Activated T-cell treated with anti-CD3 and anti-CD28 coated beads for 24 hours (primary cell): ENCODE data around the gene SIGLEC15.
A peak's percentile ranks its signal among the peaks of the same experiment; 100 is the strongest.
"Not testable (repeated sequence)": the region's sequence is repeated elsewhere in the genome, so short reads cannot be mapped to it uniquely, and the experiment has no call there.

Source experiments
- DNase-seq: peaks from one replicate; pipeline ENCODE4 v3.0.0-alpha.2; 2020; ENCODE audit warnings: low read depth

SIGLEC15 gene

GRCh38 chr18:45844938-45845337, 19.5 kb downstream of the SIGLEC15 start:
- no peak for DNase-seq

DNA sequence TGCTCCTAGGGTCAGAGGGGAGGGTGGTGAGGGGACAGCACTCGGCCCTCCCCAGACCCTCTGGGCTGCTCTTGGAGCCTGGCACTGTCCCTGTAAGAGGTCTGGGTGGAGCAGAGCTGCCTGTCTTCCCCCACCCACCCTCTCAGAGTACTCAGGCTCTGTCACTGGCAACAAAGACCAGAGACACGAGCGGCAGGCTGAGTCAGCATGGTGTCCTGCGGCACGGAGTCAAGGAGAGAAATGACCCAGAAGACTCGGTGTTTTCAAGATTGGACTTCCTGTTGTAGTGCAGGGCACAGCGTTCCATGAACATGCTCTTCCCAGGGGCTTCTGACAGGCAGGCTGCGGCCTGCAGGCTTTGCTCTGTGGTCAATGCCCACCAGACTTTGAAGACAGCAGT, 19.9 kb downstream of the SIGLEC15 start:
- DNase-seq, result no peak

- no peak for DNase-seq
Observed at GRCh38 chr18:45847119-45847518, 21.6 kb downstream of the SIGLEC15 start.

GRCh38 chr18:45848643-45849042, 23.2 kb downstream of the SIGLEC15 start:
- DNase-seq, result not testable (repeated sequence)

DNA sequence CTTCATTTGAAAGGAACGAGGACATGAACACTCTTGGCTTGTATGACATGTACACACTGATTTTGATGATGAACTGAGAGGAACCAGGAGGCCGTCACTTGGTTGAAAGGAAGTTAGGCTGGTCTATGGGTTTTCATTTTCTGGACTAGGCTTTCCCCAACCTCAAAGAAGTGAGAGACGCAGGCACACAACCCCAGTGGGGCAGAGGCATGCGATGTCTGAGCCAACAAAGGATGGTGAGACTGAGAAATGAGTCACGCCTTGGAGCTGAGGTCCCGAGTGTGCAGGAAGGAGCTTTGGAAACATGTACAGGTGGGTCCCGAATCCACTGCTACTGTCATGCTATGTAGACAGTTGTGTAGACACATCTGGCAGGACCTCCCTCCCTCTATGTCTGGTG, 24.1 kb downstream of the SIGLEC15 start:
- DNase-seq, result no peak

DNA sequence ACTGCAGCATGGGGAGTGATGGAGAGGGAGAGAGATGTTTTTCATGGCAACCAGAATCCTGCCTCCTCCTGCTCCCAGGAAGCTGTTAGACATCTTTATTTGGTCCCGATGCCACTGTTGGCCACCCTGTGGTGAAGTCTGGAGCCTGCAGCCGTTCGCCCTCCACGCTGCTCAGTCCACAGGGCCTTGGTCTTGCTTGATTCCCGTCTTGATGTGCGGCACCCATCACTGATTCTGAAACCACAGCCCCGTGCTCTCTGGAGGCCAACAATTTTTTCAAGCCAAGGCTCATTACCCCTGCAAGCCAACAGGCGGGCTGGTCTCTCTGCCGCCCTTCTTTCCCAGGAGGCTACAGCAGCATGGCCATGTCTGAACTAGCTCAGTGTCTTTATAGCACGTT, 24.5 kb downstream of the SIGLEC15 start:
- no peak for DNase-seq

DNA sequence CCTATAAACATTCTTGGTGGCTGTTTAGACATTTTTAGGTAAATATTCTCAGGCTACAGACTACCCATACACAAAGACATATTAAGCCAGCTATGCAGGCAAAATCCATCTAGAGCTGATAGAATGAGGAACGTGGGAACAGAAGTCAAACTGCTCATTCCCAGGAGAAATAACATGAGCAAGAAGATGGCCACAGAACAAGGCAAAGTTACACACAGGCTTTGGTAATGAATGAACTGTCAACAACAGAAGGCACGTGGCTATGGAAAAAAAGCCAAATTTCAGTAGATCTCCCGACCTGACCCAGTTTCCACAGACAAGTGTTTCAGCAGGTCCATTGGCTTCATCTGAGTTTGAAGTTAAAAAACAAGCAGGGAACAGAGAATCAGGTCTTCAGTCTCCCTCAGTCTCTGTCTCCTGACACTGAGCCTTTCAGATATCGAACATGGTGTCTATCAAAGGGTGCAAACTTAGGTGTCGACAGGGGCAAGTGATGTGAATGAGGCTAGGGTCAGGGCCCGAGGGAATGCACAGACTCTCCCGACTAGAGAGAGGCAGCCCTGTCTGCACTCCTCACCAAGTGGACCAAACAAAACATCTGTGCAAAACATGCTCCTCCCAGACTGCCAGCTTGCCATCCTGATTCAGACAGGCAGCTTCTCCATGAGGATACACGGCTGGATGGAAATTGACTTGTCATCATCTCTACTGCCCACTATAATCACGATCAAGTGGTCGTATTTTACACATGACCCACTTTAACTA, 25.9 kb downstream of the SIGLEC15 start:
- no peak for DNase-seq

GRCh38 chr18:45852631-45853030, 27.2 kb downstream of the SIGLEC15 start:
- no peak for DNase-seq

- no peak for DNase-seq
Observed at GRCh38 chr18:45854036-45854586, 28.6 kb downstream of the SIGLEC15 start.

DNA sequence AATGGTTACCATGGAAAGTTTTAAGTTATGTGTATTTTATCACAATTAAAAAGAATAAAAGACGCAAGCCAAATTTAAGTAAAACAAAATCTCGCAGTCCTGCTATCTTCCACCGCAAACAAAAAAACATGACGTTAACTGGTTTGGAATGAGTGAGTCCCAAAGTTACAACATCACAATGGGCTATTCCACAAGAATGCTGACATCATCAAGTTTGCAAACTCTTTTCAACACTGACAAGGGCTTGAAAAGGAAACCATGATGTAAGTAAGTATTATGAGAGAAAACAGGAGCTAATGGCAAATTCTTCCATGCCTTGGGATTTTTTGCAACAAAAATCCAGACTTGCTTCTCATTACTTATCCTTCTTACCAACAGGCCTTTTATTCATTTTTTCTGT, 31.1 kb downstream of the SIGLEC15 start:
- no peak for DNase-seq

GRCh38 chr18:45859334-45859733, 33.9 kb downstream of the SIGLEC15 start:
- DNase-seq, result no peak

GRCh38 chr18:45860492-45860891, 35.0 kb downstream of the SIGLEC15 start:
- no peak for DNase-seq

DNA sequence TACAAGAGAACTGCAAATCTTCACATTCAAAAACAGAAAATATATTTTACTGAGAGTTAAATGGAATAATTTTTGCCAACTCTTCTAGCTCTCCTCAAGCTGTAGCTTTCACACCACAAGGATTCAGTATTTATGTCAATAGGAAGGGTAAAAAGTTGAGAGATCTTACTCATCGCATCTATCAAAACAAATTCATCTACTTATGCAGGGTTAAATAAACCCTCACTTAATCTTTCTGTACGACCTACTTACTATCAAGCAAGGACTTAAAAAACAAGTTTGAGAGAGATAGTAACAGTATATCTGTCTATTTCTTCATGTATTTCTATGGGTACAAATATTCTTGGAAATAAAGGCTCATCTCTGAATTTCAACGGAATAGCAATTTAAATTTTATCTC, 35.5 kb downstream of the SIGLEC15 start:
- no peak for DNase-seq

DNA sequence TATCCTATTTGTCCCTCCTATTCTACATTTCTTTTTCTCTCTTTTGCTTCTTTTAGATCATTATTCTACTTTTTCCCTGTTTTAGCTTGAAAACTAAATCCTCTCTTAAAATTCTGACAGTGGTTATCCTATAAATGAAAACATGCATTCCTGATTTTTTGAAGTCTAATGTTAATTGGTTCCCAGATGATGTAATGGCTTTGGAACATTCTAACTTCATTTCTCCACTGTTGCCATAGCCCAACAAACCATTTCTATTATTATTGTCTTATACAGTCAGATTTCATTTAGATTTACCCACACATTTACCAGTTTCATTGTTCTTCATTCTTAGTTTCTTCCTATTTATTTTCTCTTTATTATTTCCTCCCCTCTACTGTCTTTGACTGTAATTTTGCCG, 36.5 kb downstream of the SIGLEC15 start:
- DNase-seq, result no peak

DNA sequence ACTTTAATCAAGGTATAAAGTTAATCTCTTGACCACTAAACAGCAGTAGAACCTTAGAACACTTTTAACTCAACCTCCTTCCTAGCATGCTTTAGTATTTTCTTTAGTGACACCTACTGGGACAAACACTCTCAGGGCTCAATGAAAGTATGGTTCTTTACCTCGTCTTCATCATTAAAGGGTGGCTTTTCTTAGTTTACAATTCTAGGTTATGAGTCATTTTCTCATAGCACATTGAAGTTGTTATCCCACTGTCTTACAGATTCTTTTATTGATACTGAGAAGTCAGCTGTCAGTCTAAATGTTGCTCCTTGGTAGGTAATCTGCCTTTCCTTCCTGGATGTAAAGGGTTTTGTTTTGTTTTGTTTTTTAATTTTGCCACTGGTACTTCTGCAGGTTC, 38.0 kb downstream of the SIGLEC15 start:
- no peak for DNase-seq

DNA sequence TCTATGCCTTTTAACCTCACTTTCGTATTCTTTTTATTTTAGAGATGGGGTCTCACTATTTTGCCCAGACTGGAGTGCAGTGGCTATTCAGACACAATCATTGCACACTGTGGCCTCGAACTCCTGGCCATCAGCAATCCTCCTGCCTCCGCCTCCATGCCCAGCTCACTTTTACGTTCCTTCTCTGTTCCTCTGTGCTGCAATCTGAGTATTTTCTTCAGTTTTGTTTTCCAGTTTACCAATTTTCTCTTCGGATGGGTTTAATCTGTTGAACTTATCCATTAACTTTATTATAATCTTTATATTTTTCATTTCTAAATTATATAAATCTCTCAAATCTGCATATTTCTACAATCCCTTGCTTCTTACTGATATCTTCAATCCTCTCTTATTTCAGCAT, 38.6 kb downstream of the SIGLEC15 start:
- DNase-seq, result no peak

DNA sequence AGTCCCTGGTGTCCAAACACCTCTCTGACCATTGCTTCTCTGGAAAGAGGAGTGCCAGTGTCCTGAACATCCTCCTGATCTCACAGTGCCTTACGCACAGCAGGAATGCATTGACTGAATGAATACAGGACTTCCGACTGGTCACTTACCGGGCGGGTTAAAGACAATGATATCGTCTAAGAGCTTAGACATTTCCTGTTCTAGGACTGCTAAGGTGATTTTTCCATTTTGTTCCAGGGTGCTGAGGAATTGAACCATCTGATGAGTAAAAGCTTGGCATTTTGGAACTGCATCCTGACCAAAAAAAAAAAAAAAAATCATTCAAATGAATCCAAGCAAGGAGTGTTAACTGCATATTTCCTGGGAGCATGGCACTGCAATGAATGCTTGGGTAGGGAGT, 40.0 kb downstream of the SIGLEC15 start:
- no peak for DNase-seq

DNA sequence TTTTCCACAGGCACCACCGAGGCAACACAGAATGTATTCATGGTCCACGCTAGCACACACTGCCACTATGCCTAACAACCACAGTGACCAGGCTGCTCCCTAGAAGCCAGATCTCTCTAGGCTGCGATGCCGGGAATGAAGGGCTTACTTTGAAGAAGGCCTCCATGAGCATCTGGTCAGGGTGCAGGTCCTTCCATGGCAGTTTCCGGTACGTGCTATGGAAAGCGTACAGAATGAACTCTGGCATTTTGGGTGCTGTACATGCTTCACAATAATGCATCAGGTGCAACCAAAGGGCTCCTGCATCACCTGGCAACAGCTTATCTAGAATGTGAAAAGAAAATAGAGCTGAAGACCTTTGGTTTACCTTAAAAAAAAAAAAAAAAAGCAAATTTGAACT, 44.9 kb downstream of the SIGLEC15 start:
- no peak for DNase-seq

DNA sequence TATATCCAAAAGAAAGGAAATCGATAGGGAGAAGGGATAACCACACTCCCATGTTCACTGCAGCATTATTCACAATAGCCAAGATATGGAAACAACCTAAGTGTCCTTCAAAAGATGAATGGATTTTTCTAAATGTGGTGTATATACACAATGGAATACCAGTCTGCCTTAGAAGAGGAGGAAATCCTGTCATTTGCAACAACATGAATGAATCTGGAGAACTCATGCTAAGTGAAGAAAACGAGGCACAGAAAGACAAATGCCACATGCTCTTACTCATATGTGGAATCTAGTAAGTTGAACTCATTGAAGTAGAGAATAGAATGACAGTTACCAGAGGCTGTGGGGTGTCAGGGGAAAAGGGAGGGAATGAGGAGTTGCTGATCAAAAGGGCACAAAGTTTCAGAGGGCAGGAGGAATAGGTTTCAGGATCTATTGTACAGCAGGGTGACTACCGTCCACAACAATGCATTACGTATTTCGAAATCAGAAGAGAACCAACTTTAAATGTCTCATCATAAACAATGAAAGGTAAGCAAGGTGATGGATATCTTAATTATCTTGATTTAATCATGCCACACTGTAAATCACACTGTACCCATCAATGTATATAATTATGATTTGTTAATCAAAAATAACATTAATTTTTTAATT, 46.1 kb downstream of the SIGLEC15 start:
- no peak for DNase-seq

DNA sequence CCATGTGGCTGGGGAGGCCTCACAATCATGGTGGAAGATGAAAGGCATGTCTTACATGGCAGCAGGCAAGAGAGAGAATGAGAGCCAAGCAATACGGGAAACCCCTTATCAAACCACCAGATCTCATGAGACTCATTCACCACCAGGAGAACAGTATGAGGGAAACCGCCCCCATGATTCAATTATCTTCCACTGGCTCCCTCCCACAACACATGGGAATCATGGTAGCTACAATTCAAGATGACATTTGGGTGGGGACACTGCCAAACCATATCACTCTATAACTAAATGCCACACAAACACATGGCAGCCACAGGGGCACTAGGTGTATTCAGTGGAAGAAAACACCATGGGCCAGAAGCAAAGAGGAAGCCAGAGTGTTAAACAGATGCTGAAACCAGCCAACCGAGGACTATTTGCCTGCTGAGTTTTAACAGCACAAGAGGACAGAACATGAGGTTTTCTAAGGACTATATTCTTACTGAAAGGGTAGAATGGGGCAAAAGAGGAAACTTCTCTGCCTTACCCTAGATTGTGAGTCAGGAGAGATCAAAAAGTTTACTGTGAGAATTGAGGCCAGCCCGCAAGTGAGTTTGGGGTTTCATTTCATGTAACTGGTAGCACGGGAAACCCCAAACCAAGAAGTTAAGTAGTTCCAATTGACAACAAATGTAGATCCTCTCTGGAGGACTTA, 49.2 kb downstream of the SIGLEC15 start:
- peak; percentile 52 for DNase-seq

GRCh38 chr18:45876161-45876560, 50.7 kb downstream of the SIGLEC15 start:
- DNase-seq, result no peak

DNA sequence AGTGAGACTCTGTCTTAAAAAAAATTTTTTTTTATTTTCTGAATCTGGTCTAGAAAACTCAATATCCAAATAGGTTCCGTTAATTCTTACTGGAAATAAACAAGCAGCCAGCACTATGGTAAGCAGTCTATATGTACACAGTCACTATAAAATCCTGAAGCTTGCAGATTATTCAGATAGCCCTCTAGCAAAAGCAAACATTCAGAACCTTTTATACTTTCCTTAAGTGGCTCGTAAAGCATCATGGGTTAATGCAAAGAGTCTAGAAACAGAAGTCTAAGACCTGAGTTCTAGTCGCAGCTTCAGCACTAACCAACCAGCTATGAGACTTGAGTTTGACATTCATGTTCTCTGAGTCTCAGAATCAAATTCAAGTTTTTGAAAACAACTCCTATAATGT, 51.9 kb downstream of the SIGLEC15 start:
- DNase-seq, result no peak
